Thoracic aorta (tissue), 2 donors: ENCODE results near the gene BST1. TPM values are rescaled to one million over a fixed set of nuclear protein-coding genes. Genes with fewer than 3 reads are reported as not detected.

Source experiments
- ATAC-seq: fragments of 150-250 bp; one replicate; pipeline ENCODE4 v1.8.0; 2017; ENCODE audit warnings: low read depth; ENCODE audit not compliant: insufficient number of reproducible peaks, low FRiP score
- DNase-seq: peaks from one replicate; pipeline ENCODE4 v3.0.0-alpha.2; 2020; ENCODE audit warnings: low spot score
- H3K27ac ChIP-seq, 2 donors: fragments of 200-600 bp; sonication (generic); 1 replicate in 1 of 2; 2 replicates in 1 of 2; pipeline ENCODE4 v1.5.1; 2016; ENCODE audit warnings: mild to moderate bottlenecking in 2 of 2, moderate library complexity in 2 of 2
- H3K27me3 ChIP-seq: fragments of 200-600 bp; sonication (generic); replicated peaks from 2 replicates; pipeline ENCODE4 v1.6.0; 2016; ENCODE audit warnings: mild to moderate bottlenecking; ENCODE audit not compliant: insufficient read depth
- H3K36me3 ChIP-seq: fragments of 200-600 bp; sonication (generic); one replicate; pipeline ENCODE4 v1.5.1; 2016
- H3K4me1 ChIP-seq, 2 donors: fragments of 200-600 bp; sonication (generic); 1 replicate in 1 of 2; 2 replicates in 1 of 2; pipeline versions ENCODE4 v1.5.1 to v1.6.0; 2016; ENCODE audit warnings: low read depth in 2 of 2, mild to moderate bottlenecking in 1 of 2; ENCODE audit not compliant: control insufficient read depth in 1 of 2
- H3K4me3 ChIP-seq: fragments of 200-600 bp; sonication (generic); 2 replicates; pipeline ENCODE4 v1.5.1; 2016; ENCODE audit warnings: mild to moderate bottlenecking
- H3K9me3 ChIP-seq: fragments of 200-600 bp; sonication (generic); 2 replicates; pipeline ENCODE4 v1.5.1; 2016
- CTCF ChIP-seq: fragments of 200-600 bp; sonication (generic); IDR thresholded peaks from one replicate; pipeline ENCODE4 v1.5.1; 2019; ENCODE audit warnings: antibody characterized with exemption
- total RNA-seq, 2 donors: library from RNA; depleted of rRNA; stranded (reverse); fragments of >200 nt; gene quantifications; one replicate each; pipeline versions ENCODE4 v1.1.0 to v1.2.3, GENCODE V29; 2016

BST1 gene
- total RNA-seq, 2 donors from 2014 or later, result 9.2 to 15.7 TPM

- DNase-seq (no peak), ATAC-seq (no peak)
- Histone ChIP-seq H3K4me3 (peak overlapping the region; percentile 91), H3K36me3 (no peaks in the 10 kb centered on the region), H3K27me3 (no peaks in the 10 kb centered on the region), H3K4me1 (peaks cover 8 to 22% of the 10 kb centered on the region in 2 donors), H3K9me3 (no peaks in the 10 kb centered on the region), H3K27ac (peak overlapping the region; percentile 88 to 93)
- no peak for TF ChIP-seq CTCF
These were observed 20.4 kb upstream of the BST1 start for GRCh38 chr4:15682242-15683142.

- no peak for DNase-seq
- peak overlapping the region; percentile 91 for H3K4me3 ChIP-seq
These were observed 19.7 kb upstream of the BST1 start for GRCh38 chr4:15683143-15683495.

GRCh38 chr4:15684498-15684897 lies 18.4 kb upstream of the BST1 start:
- H3K27ac ChIP-seq, result no peak overlapping the region
- ATAC-seq (no peak), DNase-seq (no peak)
- H3K4me3 ChIP-seq, result no peak overlapping the region
- H3K27me3 ChIP-seq, result no peaks in the 10 kb centered on the region
- H3K4me1 ChIP-seq, result peaks cover 8 to 22% of the 10 kb centered on the region in 2 donors
- no peak for TF ChIP-seq CTCF
- no peaks in the 10 kb centered on the region for H3K9me3 ChIP-seq
- no peaks in the 10 kb centered on the region for H3K36me3 ChIP-seq

More at GRCh38 chr4:15683143-15683495, 19.7 kb upstream of the BST1 start:
- no peaks in the 10 kb centered on the region for H3K36me3 ChIP-seq
- ATAC-seq, result no peak
- H3K27ac ChIP-seq, result no peak overlapping the region
- H3K4me1 ChIP-seq, result peaks cover 8 to 22% of the 10 kb centered on the region in 2 donors
- TF ChIP-seq CTCF, result no peak
- H3K9me3 ChIP-seq, result no peaks in the 10 kb centered on the region
- H3K27me3 ChIP-seq, result no peaks in the 10 kb centered on the region

GRCh38 chr4:15688051-15688450 lies 14.8 kb upstream of the BST1 start:
- Histone ChIP-seq H3K4me3 (no peak overlapping the region), H3K27ac (no peak overlapping the region), H3K36me3 (no peaks in the 10 kb centered on the region), H3K9me3 (no peaks in the 10 kb centered on the region), H3K27me3 (no peaks in the 10 kb centered on the region), H3K4me1 (peaks cover 12 to 16% of the 10 kb centered on the region in 2 donors)
- no peak for ATAC-seq
- DNase-seq, result no peak
- no peak for TF ChIP-seq CTCF

- no peaks in the 10 kb centered on the region for H3K27me3 ChIP-seq
- H3K27ac ChIP-seq, result no peak overlapping the region
- H3K36me3 ChIP-seq, result no peaks in the 10 kb centered on the region
- H3K4me1 ChIP-seq, result peaks cover 6 to 7% of the 10 kb centered on the region in 2 donors
- DNase-seq, result no peak
- no peak overlapping the region for H3K4me3 ChIP-seq
- H3K9me3 ChIP-seq, result no peaks in the 10 kb centered on the region
- TF ChIP-seq CTCF, result no peak
- no peak for ATAC-seq
These were observed 13.3 kb upstream of the BST1 start for GRCh38 chr4:15689540-15689939.
